Measurements from ENCODE around the gene HUNK. TPM values are rescaled to one million over a fixed set of nuclear protein-coding genes. Genes with fewer than 3 reads are reported as not detected.

HUNK gene
- total and polyA plus RNA-seq, 2 experiments from 2014 or later, result 1.6 to 5.1 TPM

DNA sequence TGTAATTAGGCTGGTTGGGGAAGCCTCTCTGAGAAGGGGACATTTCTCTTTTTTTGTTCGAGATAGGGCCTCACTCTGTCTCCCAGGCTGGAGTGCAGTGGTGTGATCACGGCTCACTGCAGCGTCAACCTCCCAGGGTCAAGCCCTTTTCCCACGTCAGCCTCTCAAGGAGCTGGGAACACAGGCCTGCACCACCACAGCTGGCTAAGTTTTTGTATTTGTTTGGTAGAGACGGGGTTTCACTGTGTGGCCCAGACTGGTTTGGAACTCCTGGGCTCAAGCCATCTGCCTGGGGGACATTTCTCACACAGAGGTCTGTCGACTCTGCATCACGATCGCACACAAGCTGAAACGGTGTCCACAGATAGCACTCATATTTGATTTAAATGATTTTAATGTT is 39.7 kb downstream of the HUNK start:
- Mint-ChIP-seq H3K27ac (no peak overlapping the region), H3K4me1 (peaks cover 69% of the 10 kb centered on the region), H3K27me3 (ENCODE audit: insufficient read depth, low read depth, poor library complexity) (peaks cover 23% of the 10 kb centered on the region), H3K36me3 (ENCODE audit: low read depth) (peaks cover 6% of the 10 kb centered on the region; the same call in 2 of the 3 replicates), H3K9me3 (peaks cover 4% of the 10 kb centered on the region; the same call in 1 of the 3 replicates), H3K4me3 (no peak overlapping the region; the same call in 2 of the 3 replicates)
- no peak for DNase-seq (ENCODE audit: low spot score)
- H3K4me1 ChIP-seq (ENCODE audit: insufficient read depth), result peaks cover 65% of the 10 kb centered on the region
- H3F3A ChIP-seq (replicated peaks; ENCODE audit: low read depth), result peaks cover 10% of the 10 kb centered on the region
- no peak overlapping the region for H3K4me3 ChIP-seq
- TF ChIP-seq EZH2 (IDR thresholded peaks at IDR 0.05; ENCODE audit: low read depth, unreplicated experiment) (no peak), POLR2AphosphoS5 (IDR thresholded peaks at IDR 0.05; ENCODE audit: low read depth) (no peak), STAT1 (IDR thresholded peaks at IDR 0.05; ENCODE audit: unreplicated experiment) (no peak), EZH2phosphoT487 (IDR thresholded peaks at IDR 0.05; ENCODE audit: unreplicated experiment) (no peak), CREB1 (CRISPR knock-in tag; IDR thresholded peaks at IDR 0.05; ENCODE audit: low read depth) (no peak), JUNB (IDR thresholded peaks at IDR 0.05; ENCODE audit: unreplicated experiment) (no peak), ZNF114 (CRISPR knock-in tag; IDR thresholded peaks at IDR 0.05) (no peak), ZNF331 (CRISPR knock-in tag; IDR thresholded peaks at IDR 0.05; ENCODE audit: low read depth) (no peak), REST (IDR thresholded peaks at IDR 0.05; ENCODE audit: unreplicated experiment) (no peak), NANOG (IDR thresholded peaks at IDR 0.05; ENCODE audit: borderline replicate concordance) (no peak)
- TF ChIP-seq, protein P1, sequence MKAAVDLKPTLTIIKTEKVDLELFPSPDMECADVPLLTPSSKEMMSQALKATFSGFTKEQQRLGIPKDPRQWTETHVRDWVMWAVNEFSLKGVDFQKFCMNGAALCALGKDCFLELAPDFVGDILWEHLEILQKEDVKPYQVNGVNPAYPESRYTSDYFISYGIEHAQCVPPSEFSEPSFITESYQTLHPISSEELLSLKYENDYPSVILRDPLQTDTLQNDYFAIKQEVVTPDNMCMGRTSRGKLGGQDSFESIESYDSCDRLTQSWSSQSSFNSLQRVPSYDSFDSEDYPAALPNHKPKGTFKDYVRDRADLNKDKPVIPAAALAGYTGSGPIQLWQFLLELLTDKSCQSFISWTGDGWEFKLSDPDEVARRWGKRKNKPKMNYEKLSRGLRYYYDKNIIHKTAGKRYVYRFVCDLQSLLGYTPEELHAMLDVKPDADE (IDR thresholded peaks at IDR 0.05), result no peak
- TF ChIP-seq, protein P2, sequence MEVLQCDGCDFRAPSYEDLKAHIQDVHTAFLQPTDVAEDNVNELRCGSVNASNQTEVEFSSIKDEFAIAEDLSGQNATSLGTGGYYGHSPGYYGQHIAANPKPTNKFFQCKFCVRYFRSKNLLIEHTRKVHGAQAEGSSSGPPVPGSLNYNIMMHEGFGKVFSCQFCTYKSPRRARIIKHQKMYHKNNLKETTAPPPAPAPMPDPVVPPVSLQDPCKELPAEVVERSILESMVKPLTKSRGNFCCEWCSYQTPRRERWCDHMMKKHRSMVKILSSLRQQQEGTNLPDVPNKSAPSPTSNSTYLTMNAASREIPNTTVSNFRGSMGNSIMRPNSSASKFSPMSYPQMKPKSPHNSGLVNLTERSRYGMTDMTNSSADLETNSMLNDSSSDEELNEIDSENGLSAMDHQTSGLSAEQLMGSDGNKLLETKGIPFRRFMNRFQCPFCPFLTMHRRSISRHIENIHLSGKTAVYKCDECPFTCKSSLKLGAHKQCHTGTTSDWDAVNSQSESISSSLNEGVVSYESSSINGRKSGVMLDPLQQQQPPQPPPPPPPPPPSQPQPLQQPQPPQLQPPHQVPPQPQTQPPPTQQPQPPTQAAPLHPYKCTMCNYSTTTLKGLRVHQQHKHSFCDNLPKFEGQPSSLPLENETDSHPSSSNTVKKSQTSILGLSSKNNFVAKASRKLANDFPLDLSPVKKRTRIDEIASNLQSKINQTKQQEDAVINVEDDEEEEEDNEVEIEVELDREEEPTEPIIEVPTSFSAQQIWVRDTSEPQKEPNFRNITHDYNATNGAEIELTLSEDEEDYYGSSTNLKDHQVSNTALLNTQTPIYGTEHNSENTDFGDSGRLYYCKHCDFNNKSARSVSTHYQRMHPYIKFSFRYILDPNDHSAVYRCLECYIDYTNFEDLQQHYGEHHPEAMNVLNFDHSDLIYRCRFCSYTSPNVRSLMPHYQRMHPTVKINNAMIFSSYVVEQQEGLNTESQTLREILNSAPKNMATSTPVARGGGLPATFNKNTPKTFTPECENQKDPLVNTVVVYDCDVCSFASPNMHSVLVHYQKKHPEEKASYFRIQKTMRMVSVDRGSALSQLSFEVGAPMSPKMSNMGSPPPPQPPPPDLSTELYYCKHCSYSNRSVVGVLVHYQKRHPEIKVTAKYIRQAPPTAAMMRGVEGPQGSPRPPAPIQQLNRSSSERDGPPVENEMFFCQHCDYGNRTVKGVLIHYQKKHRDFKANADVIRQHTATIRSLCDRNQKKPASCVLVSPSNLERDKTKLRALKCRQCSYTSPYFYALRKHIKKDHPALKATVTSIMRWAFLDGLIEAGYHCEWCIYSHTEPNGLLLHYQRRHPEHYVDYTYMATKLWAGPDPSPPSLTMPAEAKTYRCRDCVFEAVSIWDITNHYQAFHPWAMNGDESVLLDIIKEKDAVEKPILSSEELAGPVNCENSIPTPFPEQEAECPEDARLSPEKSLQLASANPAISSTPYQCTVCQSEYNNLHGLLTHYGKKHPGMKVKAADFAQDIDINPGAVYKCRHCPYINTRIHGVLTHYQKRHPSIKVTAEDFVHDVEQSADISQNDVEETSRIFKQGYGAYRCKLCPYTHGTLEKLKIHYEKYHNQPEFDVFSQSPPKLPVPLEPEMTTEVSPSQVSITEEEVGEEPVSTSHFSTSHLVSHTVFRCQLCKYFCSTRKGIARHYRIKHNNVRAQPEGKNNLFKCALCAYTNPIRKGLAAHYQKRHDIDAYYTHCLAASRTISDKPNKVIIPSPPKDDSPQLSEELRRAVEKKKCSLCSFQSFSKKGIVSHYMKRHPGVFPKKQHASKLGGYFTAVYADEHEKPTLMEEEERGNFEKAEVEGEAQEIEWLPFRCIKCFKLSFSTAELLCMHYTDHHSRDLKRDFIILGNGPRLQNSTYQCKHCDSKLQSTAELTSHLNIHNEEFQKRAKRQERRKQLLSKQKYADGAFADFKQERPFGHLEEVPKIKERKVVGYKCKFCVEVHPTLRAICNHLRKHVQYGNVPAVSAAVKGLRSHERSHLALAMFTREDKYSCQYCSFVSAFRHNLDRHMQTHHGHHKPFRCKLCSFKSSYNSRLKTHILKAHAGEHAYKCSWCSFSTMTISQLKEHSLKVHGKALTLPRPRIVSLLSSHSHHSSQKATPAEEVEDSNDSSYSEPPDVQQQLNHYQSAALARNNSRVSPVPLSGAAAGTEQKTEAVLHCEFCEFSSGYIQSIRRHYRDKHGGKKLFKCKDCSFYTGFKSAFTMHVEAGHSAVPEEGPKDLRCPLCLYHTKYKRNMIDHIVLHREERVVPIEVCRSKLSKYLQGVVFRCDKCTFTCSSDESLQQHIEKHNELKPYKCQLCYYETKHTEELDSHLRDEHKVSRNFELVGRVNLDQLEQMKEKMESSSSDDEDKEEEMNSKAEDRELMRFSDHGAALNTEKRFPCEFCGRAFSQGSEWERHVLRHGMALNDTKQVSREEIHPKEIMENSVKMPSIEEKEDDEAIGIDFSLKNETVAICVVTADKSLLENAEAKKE (CRISPR knock-in tag; IDR thresholded peaks at IDR 0.05), result no peak
- TF ChIP-seq, protein P3, sequence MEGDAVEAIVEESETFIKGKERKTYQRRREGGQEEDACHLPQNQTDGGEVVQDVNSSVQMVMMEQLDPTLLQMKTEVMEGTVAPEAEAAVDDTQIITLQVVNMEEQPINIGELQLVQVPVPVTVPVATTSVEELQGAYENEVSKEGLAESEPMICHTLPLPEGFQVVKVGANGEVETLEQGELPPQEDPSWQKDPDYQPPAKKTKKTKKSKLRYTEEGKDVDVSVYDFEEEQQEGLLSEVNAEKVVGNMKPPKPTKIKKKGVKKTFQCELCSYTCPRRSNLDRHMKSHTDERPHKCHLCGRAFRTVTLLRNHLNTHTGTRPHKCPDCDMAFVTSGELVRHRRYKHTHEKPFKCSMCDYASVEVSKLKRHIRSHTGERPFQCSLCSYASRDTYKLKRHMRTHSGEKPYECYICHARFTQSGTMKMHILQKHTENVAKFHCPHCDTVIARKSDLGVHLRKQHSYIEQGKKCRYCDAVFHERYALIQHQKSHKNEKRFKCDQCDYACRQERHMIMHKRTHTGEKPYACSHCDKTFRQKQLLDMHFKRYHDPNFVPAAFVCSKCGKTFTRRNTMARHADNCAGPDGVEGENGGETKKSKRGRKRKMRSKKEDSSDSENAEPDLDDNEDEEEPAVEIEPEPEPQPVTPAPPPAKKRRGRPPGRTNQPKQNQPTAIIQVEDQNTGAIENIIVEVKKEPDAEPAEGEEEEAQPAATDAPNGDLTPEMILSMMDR (conservative IDR thresholded peaks at IDR 0.05; ENCODE audit: low read depth in 2 of 2), result no peak
- no peaks in the 10 kb centered on the region for H4K20me1 ChIP-seq (replicated peaks; ENCODE audit: insufficient read depth)
- H3K79me2 ChIP-seq (replicated peaks; ENCODE audit: insufficient read depth), result peaks cover 5% of the 10 kb centered on the region; the same call in 1 of the 2 replicates
- ATAC-seq, result no peak
- H2AFZ ChIP-seq, result no peak overlapping the region
- H3K27ac ChIP-seq (ENCODE audit: low read depth), result no peak overlapping the region
- H3K9me2 ChIP-seq (ENCODE audit: insufficient read depth), result peaks cover 4% of the 10 kb centered on the region; the same call in 1 of the 2 replicates
- no peak overlapping the region; the same call in 1 of the 2 replicates for H3K4me2 ChIP-seq
- H3K36me3 ChIP-seq (ENCODE audit: insufficient read depth), result no peaks in the 10 kb centered on the region
- H3K27me3 ChIP-seq (ENCODE audit: insufficient read depth), result no peaks in the 10 kb centered on the region
